ENCODE measurements around the gene PAK1.

Gene PAK1

GRCh38 chr11:77470504-77470903, 3.4 kb downstream of the PAK1 start:
- no peak overlapping the region for H3K4me3 ChIP-seq
- H3K27ac ChIP-seq, result no peak overlapping the region
- no peak for TF ChIP-seq CTCF (IDR thresholded peaks at IDR 0.05)
- no peak for DNase-seq (ENCODE audit: low spot score)

- no peak for TF ChIP-seq CTCF (IDR thresholded peaks at IDR 0.05)
- no peak overlapping the region for H3K4me3 ChIP-seq
- no peak overlapping the region for H3K27ac ChIP-seq
- no peak for DNase-seq (ENCODE audit: low spot score)
Measured at GRCh38 chr11:77468527-77468926, 5.4 kb downstream of the PAK1 start.

- Histone ChIP-seq H3K27ac (no peak overlapping the region), H3K4me3 (no peak overlapping the region)
- TF ChIP-seq CTCF (IDR thresholded peaks at IDR 0.05), result no peak
- DNase-seq (ENCODE audit: low spot score), result no peak
Measured at GRCh38 chr11:77467993-77468392, 5.9 kb downstream of the PAK1 start.

- no peak for DNase-seq (ENCODE audit: low spot score)
Measured at GRCh38 chr11:77467233-77467632, 6.7 kb downstream of the PAK1 start.

GRCh38 chr11:77457340-77457739, 16.6 kb downstream of the PAK1 start:
- no peak for DNase-seq (ENCODE audit: low spot score)
- TF ChIP-seq CTCF (IDR thresholded peaks at IDR 0.05), result no peak
- no peak overlapping the region for H3K27ac ChIP-seq
- no peak overlapping the region for H3K4me3 ChIP-seq

More at GRCh38 chr11:77467233-77467632, 6.7 kb downstream of the PAK1 start:
- TF ChIP-seq CTCF (IDR thresholded peaks at IDR 0.05), result no peak
- H3K27ac ChIP-seq, result no peak overlapping the region
- H3K4me3 ChIP-seq, result no peak overlapping the region

GRCh38 chr11:77455740-77456139, 18.2 kb downstream of the PAK1 start:
- no peak for DNase-seq (ENCODE audit: low spot score)
- TF ChIP-seq CTCF (IDR thresholded peaks at IDR 0.05), result no peak
- no peak overlapping the region for H3K27ac ChIP-seq
- no peak overlapping the region for H3K4me3 ChIP-seq

- Histone ChIP-seq H3K27ac (no peak overlapping the region), H3K4me3 (no peak overlapping the region)
- DNase-seq (ENCODE audit: low spot score), result no peak
- no peak for TF ChIP-seq CTCF (IDR thresholded peaks at IDR 0.05)
Measured at GRCh38 chr11:77454867-77455655, 18.8 kb downstream of the PAK1 start.

Data from coronary artery (tissue), 2 donors.